Skeletal muscle cell (primary cell): ENCODE results near the gene CXXC1.
"Not testable (repeated sequence)": the region's sequence is repeated elsewhere in the genome, so short reads cannot be mapped to it uniquely, and the experiment has no call there.

Experiments used
- DNase-seq: peaks from one replicate; pipeline ENCODE4 v3.0.0-alpha.2; 2010; ENCODE audit warnings: low read depth
- H3K4me3 ChIP-seq: 2 replicates; pipeline ENCODE4 v1.5.1; 2011; ENCODE audit warnings: low read depth, mild to moderate bottlenecking, control low read depth, low read length, moderate library complexity

The CXXC1 gene

DNA sequence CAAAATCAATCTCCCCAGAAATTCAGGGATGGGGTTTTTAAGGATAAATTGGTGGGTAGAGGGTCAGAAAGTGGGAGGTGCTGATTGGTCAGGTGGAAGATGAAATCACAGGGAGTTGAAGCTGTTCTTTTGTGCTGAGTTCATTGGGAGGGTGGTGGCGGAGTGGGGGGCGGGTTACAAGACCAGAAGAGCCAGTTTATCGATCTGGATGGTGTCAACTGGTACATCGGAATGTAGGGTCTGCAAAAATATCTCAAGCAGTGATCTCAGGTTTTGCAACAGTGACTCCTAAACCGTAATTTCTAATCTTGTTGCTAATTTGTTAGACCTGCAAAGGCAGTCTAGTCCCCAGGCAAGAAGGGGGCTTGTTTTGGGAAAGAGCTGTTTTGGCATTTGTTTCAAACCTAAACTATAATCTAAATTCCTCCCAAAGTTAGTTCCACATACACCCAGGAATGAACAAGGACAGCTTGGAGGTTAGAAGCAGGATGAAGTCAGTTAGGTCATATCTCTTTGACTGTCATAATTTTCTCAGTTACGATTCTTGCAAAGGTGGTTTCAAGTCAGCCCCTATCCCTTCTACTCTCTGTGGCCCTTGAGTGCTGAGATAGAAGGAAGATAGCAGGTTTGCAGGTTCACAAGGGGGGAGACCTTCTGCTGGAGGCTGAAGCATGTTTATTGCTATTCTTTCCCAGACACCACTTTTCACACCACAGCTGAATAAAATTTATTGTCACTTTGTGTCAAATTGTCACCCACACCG lies 12.3 kb upstream of the CXXC1 start:
- DNase-seq = no peak
- H3K4me3 ChIP-seq = no peak overlapping the region

DNA sequence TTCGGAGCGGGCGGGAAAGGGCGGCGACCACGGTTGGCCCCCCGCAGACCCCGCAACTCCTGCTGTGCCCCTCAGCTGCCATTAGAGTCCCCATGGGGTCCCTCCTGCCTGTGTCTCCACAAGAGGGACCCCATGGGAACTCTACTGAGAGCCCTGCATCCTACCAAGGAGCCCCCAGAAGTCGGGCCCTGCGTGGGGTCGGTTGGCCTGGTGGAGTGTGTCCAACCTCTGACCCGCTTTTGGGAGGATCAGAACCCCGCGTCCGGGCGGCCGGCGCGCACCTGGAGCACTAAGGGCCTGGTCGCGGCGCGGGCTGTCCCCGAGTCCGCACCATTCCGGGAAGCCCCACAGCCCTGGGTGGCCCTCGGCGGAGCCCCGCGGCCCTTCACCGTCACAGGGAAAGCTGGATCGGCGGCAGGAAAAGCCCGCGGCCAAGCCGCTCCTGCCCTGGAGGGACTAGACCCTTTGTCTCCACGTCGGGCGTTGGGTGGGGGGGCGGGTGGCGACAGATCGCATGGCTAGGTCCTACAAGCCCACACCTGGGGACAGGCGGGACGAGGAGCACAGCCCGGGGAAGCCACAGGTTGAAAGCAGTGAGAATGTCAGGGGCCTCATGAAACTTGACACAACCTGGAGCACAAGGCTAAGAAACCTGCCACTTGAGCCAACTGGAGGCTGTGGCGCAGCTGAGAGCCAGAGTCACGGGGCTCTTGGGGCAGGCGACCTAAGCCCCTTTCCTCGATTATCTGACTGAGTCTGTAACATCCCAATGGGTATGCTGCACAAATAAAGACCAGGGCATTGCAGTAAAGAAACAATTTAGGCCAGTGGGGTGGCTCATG lies 11.2 kb upstream of the CXXC1 start:
- no peak for DNase-seq
- H3K4me3 ChIP-seq = peak overlapping the region; percentile 52

- peak overlapping the region; percentile 52 for H3K4me3 ChIP-seq
- DNase-seq = no peak
Measured at GRCh38 chr18:50297621-50298442, 10.3 kb upstream of the CXXC1 start.

GRCh38 chr18:50293039-50293438 lies 5.5 kb upstream of the CXXC1 start:
- no peak overlapping the region for H3K4me3 ChIP-seq

GRCh38 chr18:50289108-50289443 lies 1.6 kb upstream of the CXXC1 start:
- no peak overlapping the region for H3K4me3 ChIP-seq
- DNase-seq = no peak

More at GRCh38 chr18:50293039-50293438, 5.5 kb upstream of the CXXC1 start:
- DNase-seq = no peak

GRCh38 chr18:50288348-50289107 lies 1.0 kb upstream of the CXXC1 start:
- peak overlapping the region; percentile 93 for H3K4me3 ChIP-seq
- not testable (repeated sequence) for DNase-seq

- no peak for DNase-seq
- H3K4me3 ChIP-seq = peak overlapping the region; percentile 93
Measured at GRCh38 chr18:50287028-50287440, 458 bp downstream of the CXXC1 start.

- H3K4me3 ChIP-seq = peak overlapping the region; percentile 93
- DNase-seq = no peak
Measured at GRCh38 chr18:50286391-50287027, 983 bp downstream of the CXXC1 start.

GRCh38 chr18:50285631-50286321 lies 1.7 kb downstream of the CXXC1 start:
- DNase-seq = no peak
- H3K4me3 ChIP-seq = no peak overlapping the region

DNA sequence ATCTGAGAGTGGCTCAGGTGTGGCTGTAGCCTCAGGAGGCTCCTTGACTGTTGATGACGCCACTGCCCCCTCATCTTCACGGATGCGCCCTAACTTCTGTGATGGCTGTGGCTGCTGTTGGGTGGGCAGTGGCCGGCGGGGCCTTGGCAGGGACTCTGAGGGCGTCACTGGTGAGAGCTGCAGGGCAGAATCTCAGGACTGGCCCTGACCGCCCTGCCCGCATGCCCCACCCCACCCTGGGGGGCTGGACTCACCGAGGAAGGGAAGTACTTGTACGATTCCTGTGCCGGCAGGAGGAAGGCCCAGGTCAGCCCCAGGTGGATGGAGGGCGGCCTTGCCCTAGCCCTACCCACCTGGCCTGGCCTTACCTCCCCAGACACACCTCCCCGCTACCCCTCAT lies 2.4 kb downstream of the CXXC1 start:
- no peak overlapping the region for H3K4me3 ChIP-seq
- no peak for DNase-seq

DNA sequence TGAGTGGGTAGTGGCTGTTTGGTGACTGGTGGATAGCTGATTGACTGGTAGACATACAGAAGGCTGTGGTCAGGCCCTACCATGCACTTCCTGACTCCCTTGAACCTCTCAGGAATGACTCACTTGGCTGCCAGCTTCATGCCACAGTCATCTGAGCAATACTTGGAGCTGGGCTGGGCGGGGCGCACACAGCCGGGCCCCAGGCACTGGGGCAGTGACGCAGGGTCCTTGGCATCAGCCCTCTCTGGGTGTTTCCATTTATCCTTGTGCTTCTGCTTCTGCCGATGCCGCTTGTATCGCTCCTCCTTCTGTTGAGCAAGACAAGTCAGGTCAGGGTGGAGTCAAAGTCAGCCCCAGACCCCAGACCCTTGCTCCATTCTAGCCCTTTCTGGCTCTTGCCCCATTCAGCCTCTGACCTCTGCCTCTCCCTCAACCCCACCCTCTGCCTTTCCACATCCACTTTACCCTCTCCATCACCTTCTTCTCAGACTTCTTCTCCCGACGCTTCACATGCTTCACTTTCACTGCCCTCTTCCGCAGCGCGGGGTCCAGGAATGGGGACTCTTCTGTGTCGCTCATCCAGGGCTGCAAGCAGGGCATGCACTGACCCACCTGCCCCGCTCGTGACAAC lies 3.1 kb downstream of the CXXC1 start:
- no peak for DNase-seq

GRCh38 chr18:50283469-50284209 lies 3.9 kb downstream of the CXXC1 start:
- DNase-seq = no peak
- H3K4me3 ChIP-seq = no peak overlapping the region

More for the DNA sequence above, 3.1 kb downstream of the CXXC1 start:
- H3K4me3 ChIP-seq = no peak overlapping the region

DNA sequence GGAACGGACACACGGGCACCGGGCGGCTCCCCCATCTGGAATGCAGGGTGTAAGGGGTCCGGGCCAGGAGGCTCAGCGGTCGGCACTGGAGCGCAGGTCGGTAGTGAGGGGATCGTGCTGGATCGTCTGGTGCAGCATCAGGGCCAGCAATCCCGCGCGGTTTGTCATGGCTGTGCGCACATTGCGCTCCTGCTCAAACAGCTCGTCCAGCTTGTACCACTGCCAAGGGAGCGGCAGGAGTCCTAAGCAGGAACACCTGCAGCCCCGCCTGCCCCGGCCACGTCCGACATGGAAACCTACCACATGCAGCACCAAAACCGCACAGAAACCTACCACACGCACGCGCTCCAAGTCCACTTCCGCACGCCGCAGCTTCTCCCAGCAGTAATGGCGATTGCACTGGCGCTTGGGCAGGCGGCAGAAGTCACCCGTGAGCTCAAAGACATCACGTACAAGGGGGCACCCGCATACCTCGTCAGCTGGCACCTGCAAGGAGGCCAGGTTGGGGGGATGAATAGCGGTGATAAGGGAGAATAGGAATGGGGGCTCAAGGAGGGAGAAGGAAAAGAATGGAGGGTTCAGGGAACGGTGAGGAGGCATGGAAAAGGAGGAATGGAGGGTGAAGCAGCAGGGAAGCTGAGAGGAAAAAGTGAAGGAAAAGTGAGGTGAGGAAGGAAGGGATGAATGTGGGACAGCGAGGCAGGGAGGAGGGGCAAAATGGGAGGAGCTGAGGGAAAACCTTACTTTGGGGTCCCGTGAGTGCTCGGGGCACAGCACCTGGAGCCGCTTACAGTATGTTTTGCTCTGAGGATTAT lies 4.8 kb downstream of the CXXC1 start:
- DNase-seq = no peak
- H3K4me3 ChIP-seq = no peak overlapping the region

- H3K4me3 ChIP-seq = peak overlapping the region; percentile 96
- no peak for DNase-seq
Measured at GRCh38 chr18:50281972-50282520, 5.4 kb downstream of the CXXC1 start.

- DNase-seq = peak; percentile 95
- H3K4me3 ChIP-seq = peak within 1 kb of the TSS; percentile 96
Measured at GRCh38 chr18:50281295-50281971, 6.1 kb downstream of the CXXC1 start, which contains the start of gene MBD1. TSS of gene MBD1 (minus strand) at chr18:50281523. CDS start at chr18:50279992, 1,531 bp downstream.
